Peyer's patch (tissue), 4 donors: Measurements from ENCODE around the gene SLC50A1.

ENCODE experiments used
- CTCF ChIP-seq, 6 experiments: fragments of 450-650 bp in 4 of 6; fragments of 200-600 bp in 2 of 6; sonication (generic) in 1 of 6; IDR thresholded peaks; one replicate each; pipeline ENCODE4 v1.5.1; 2017 to 2019; ENCODE audit warnings: antibody characterized with exemption in 6 of 6, mild to moderate bottlenecking in 3 of 6, moderate library complexity in 1 of 6
- POLR2A ChIP-seq, 2 donors: fragments of 450-650 bp; IDR thresholded peaks; one replicate each; pipeline ENCODE4 v1.5.1; 2017; ENCODE audit warnings: antibody characterized with exemption in 2 of 2, mild to moderate bottlenecking in 2 of 2, moderate library complexity in 2 of 2

GRCh38 chr1:155116113-155116764 is 19.4 kb upstream of the SLC50A1 start:
- TF ChIP-seq CTCF (IDR thresholded peaks at IDR 0.05) (no peak), POLR2A (IDR thresholded peaks at IDR 0.05) (no peak)
